Measurements from ENCODE around the gene CD2BP2. TPM values are rescaled to one million over a fixed set of nuclear protein-coding genes. Genes with fewer than 3 reads are reported as not detected.

CD2BP2 gene
- total RNA-seq, 4 donors from 2014 or later: 32.2 to 39.9 (median 35.3) TPM

Other genes starting within 250 kb of the CD2BP2 start
- 10 to 100 TPM in 3 of 4 donors, 1 to 10 TPM in 1; 9.1 to 25.6 (median 14.6) TPM for gene GDPD3, start 241.8 kb downstream of the CD2BP2 start, total RNA-seq
- gene MAPK3, start 232.1 kb downstream of the CD2BP2 start, total RNA-seq: 100 to 1,000 TPM; 131 to 249 (median 191) TPM
- gene CORO1A, start 171.7 kb downstream of the CD2BP2 start, total RNA-seq: 100 to 1,000 TPM in 1 of 4 donors, 10 to 100 TPM in 3; 21.2 to 205 (median 32.1) TPM
- 100 to 1,000 TPM; 227 to 487 (median 370) TPM for gene BOLA2B, start 161.6 kb downstream of the CD2BP2 start, total RNA-seq
- gene SLX1A, start 161.4 kb downstream of the CD2BP2 start, total RNA-seq: 100 to 1,000 TPM in 3 of 4 donors, 10 to 100 TPM in 1; 56.1 to 283 (median 260) TPM
- gene SULT1A3, start 156.1 kb downstream of the CD2BP2 start, total RNA-seq: 100 to 1,000 TPM in 3 of 4 donors, 10 to 100 TPM in 1; 97.4 to 195 (median 133) TPM
- gene NPIPB13, start 106.8 kb downstream of the CD2BP2 start, total RNA-seq: 1 to 10 TPM in 3 of 4 donors, not detected in 1; 5.9 to 9.9 (median 8.3) TPM
- gene TBC1D10B, start 15.2 kb upstream of the CD2BP2 start, total RNA-seq: 10 to 100 TPM; 37.1 to 58.2 (median 48.9) TPM
- gene MYL11, start 19.5 kb upstream of the CD2BP2 start, total RNA-seq: not detected
- gene SEPTIN1, start 27.3 kb upstream of the CD2BP2 start, total RNA-seq: 10 to 100 TPM in 2 of 4 donors, 1 to 10 TPM in 2; 7.2 to 65.2 (median 9.8) TPM
- gene ZNF48, start 40.1 kb upstream of the CD2BP2 start, total RNA-seq: 1 to 10 TPM; 4.2 to 9.7 (median 7.1) TPM
- gene ZNF771, start 52.3 kb upstream of the CD2BP2 start, total RNA-seq: 10 to 100 TPM in 2 of 4 donors, 1 to 10 TPM in 2; 5.4 to 15.7 (median 8.5) TPM
- 10 to 100 TPM; 20.7 to 33.3 (median 27.6) TPM for gene DCTPP1, start 74.7 kb upstream of the CD2BP2 start, total RNA-seq
- gene SEPHS2, start 90.6 kb upstream of the CD2BP2 start, total RNA-seq: 100 to 1,000 TPM in 2 of 4 donors, 10 to 100 TPM in 2; 47.9 to 130 (median 106) TPM
- 10 to 100 TPM in 3 of 4 donors, 1 to 10 TPM in 1; 4.3 to 52.0 (median 13.0) TPM for gene ITGAL, start 117.4 kb upstream of the CD2BP2 start, total RNA-seq
- gene ZNF768, start 171.3 kb upstream of the CD2BP2 start, total RNA-seq: 10 to 100 TPM; 19.8 to 64.8 (median 54.1) TPM
- gene ZNF747, start 179.6 kb upstream of the CD2BP2 start, total RNA-seq: 10 to 100 TPM; 12.4 to 22.8 (median 19.1) TPM
- gene ZNF764, start 203.1 kb upstream of the CD2BP2 start, total RNA-seq: 10 to 100 TPM in 3 of 4 donors, 1 to 10 TPM in 1; 5.8 to 22.5 (median 19.8) TPM
- gene ZNF688, start 216.4 kb upstream of the CD2BP2 start, total RNA-seq: 10 to 100 TPM; 38.6 to 53.3 (median 41.1) TPM
- gene ZNF785, start 230.4 kb upstream of the CD2BP2 start, total RNA-seq: 10 to 100 TPM; 13.7 to 55.0 (median 29.3) TPM